HG03558 (cell line): ENCODE data around the gene RAB8B.

Source experiments
- ATAC-seq: cut with Tn5 transposase; IDR thresholded peaks from one replicate; pipeline ENCODE4 v1.9.1; 2021; ENCODE audit warnings: moderate number of reproducible peaks; ENCODE audit not compliant: unreplicated experiment; ENCODE audit errors: extremely low read depth

Gene RAB8B

DNA sequence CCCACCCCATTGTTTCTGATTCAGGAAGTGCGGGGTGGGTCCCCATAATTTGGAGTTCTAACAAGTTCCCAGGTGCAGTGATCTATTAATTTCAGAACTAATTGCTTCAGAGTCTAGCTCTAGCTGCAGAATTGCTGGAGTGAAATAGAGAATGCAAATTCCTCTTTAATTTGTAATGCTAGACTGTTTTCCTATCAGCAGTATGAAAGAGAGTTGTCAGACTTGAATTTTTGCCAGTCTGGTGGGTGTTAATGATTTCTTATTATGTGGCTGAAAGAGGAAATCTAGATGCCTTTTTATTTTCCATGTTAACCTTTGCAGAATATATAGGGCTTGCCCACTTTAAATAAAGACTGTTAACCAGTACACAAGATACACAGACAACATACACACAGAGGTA lies 111.7 kb downstream of the RAB8B start:
- no peak for ATAC-seq

DNA sequence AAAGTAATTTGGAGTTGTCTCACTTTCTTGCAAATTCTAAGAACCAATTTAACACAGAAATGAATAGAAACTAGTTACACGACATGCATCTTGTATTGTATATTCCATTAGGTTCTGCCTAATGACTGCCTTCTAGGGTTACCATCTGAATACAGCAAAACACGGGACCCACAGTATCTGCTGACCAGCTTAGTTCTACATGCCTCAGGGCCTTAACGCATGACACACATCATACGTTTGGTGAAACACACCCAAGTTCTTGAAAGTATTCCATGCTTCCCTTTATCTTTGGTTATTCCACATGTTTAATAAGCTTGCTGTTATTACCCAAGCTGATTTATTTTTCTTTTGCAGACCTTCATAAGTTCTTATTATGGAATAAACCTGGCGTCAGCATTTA lies 115.9 kb downstream of the RAB8B start:
- no peak for ATAC-seq

DNA sequence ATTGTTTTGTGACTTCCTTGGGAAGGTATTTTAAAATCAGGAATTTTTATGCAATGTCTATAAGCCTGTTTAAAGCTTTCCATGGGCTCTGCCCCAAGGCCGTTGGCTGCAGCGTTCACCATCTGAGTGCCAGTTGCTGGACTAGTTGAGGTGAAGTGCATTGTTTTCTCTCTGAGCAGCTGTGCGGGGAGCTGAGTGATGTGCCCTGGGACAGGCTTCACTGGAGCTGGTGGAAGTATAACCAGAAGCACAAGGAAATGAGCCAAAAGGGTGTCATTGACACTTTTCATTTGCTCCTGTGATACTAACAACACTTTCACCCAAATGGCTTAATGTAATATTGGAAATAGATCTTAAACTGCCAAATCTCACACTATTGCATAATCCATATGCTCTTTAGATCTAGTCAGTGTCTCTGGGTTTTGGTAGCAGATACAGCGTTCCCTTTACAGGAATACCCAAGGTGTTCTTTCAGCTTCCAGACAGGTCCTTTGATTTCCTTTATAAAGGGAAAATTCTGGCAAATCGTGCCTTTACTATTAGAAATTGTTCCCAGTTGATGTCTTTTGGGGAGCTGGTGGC lies 117.2 kb downstream of the RAB8B start:
- ATAC-seq = no peak

- ATAC-seq = no peak
These were observed 119.1 kb downstream of the RAB8B start for GRCh38 chr15:63308491-63308890.

- ATAC-seq = no peak
These were observed 119.5 kb downstream of the RAB8B start for GRCh38 chr15:63308947-63309346.

DNA sequence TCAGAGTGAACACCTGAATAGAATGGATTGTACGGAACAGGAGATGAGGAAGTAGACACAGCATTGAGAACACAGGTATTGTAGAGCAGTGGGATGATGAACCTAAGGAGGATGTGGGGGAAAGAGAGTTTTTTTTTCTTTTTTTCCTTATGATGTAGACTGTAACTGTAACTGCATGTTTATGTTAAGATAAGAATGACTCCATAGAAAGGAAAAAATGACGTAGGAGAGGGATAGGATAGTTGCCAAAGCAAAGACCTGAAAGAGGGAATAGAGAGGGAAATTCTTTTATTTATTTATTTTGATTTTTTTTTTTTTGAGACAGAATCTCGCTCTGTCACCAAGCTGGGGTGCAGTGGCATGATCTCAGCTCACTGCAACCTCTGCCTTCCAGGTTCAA lies 121.2 kb downstream of the RAB8B start:
- ATAC-seq = no peak

DNA sequence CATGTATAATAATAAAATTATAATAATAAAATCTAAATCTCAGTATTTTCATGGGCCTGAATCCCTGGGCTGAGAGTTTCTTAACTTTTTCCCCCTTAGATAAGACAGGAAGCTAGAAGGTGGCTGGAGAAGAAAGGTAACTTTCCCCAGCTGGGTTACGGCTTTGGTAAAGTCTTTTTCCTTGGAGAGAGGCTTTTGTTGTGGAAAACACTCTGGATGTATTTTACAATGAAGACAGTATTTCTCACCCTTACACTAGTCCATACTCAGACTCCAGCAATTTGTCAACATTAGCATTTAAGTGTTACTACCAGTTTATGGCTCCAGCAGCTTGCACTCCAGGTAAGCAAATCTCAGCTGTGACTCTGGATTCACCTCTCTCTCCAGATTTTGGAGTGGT lies 122.9 kb downstream of the RAB8B start:
- ATAC-seq = no peak

DNA sequence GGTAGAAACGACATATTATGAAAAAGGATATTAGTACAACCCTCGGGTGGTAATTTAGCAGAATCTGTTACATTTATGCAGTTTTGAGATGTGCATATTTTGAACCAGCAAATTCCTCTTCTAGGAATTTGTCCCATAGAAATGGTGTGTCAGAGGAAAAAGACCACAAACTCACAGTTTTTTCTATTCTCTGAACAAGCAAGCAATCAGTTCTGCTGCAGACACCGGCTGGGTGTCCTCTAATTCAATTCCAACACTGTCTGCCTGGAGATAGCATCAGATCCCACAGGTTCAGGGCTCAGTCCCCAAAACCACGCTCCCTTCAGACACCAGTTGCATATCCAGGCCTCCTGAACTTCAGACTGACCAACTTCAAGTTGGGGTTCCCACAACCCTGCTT lies 124.4 kb downstream of the RAB8B start:
- no peak for ATAC-seq

GRCh38 chr15:63314409-63314808 lies 125.0 kb downstream of the RAB8B start:
- ATAC-seq = no peak
